ACC112 (cell line): Measurements from ENCODE around the gene PROK1.

Experiments used
- H2AFZ ChIP-seq: fragments of 200-600 bp; sonication (generic); one replicate; pipeline ENCODE4 v1.6.0; 2017; ENCODE audit warnings: antibody characterized with exemption, low read length; ENCODE audit not compliant: unreplicated experiment
- H3K27ac ChIP-seq: fragments of 200-600 bp; sonication (generic); 2 replicates; pipeline ENCODE4 v1.5.1; 2014; ENCODE audit warnings: low read depth, mild to moderate bottlenecking, antibody characterized with exemption, low read length, moderate library complexity
- H3K27me3 ChIP-seq: fragments of 200-600 bp; sonication (generic); 2 replicates; pipeline ENCODE4 v1.6.1; 2014; ENCODE audit warnings: mild to moderate bottlenecking, antibody characterized with exemption, low read length, moderate library complexity, mixed read lengths; ENCODE audit not compliant: insufficient read depth
- H3K36me3 ChIP-seq: fragments of 200-600 bp; sonication (generic); 2 replicates; pipeline ENCODE4 v1.6.1; 2016; ENCODE audit warnings: mild to moderate bottlenecking, antibody characterized with exemption, low read length, moderate library complexity, mixed read lengths; ENCODE audit not compliant: insufficient read depth
- H3K4me1 ChIP-seq: fragments of 200-600 bp; sonication (generic); one replicate; pipeline ENCODE4 v1.6.1; 2016; ENCODE audit warnings: low read length, mixed read lengths; ENCODE audit not compliant: insufficient read depth, unreplicated experiment, control insufficient read depth
- H3K4me3 ChIP-seq: fragments of 200-600 bp; sonication (generic); 2 replicates; pipeline ENCODE4 v1.5.1; 2014; ENCODE audit warnings: mild to moderate bottlenecking, low read depth, low read length
- H3K79me2 ChIP-seq: fragments of 200-600 bp; sonication (generic); one replicate; pipeline ENCODE4 v1.6.0; 2016; ENCODE audit warnings: low read length; ENCODE audit not compliant: control insufficient read depth, unreplicated experiment, insufficient read depth

Gene PROK1

GRCh38 chr1:110488867-110489266, 37.9 kb downstream of the PROK1 start:
- Histone ChIP-seq H3K27ac (no peak overlapping the region), H3K27me3 (peaks cover 4% of the 10 kb centered on the region; the same call in 1 of the 2 replicates), H3K36me3 (no peaks in the 10 kb centered on the region), H3K4me3 (no peak overlapping the region), H2AFZ (no peak overlapping the region), H3K4me1 (peaks cover 7% of the 10 kb centered on the region), H3K79me2 (no peaks in the 10 kb centered on the region)

- Histone ChIP-seq H3K79me2 (no peaks in the 10 kb centered on the region), H2AFZ (no peak overlapping the region), H3K27me3 (peaks cover under 1% of the 10 kb centered on the region; the same call in 1 of the 2 replicates), H3K27ac (no peak overlapping the region), H3K36me3 (no peaks in the 10 kb centered on the region), H3K4me3 (no peak overlapping the region), H3K4me1 (peaks cover 7% of the 10 kb centered on the region)
Measured at GRCh38 chr1:110489406-110489805, 38.5 kb downstream of the PROK1 start.

- Histone ChIP-seq H3K79me2 (no peaks in the 10 kb centered on the region), H3K36me3 (no peaks in the 10 kb centered on the region), H3K27me3 (no peaks in the 10 kb centered on the region), H3K27ac (no peak overlapping the region), H3K4me3 (no peak overlapping the region), H3K4me1 (peaks cover 7% of the 10 kb centered on the region), H2AFZ (no peak overlapping the region)
Measured at GRCh38 chr1:110489973-110490542, 39.1 kb downstream of the PROK1 start.

DNA sequence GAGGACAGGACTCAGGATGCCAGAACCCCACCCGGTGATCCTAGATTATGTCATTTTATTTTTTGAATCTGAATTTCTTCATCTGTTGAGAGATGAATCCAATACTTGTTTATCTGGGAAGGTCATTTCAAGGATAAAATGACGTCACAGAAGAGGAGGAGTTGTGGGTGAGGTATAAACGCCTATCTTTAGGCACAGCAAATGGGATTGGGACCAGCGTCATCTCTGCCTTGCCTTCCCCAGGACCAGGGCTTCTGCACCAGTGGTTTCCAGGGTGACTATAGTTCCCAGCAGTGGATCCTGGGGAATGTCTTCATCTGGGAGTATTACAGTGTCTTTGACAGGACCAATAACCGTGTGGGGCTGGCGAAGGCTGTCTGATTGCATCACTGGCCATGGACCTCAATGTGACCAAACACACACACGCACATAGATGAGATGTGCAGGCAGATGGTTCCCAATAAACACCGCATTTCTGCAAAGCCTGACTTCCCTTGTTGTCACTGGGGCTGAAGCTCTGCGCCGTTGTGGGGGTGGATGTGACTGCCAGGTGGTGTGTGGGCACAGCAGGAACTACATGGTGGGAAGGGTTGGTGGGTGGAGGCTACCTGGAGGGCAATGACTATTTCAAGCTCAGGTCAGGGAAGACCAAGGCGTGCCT, 40.0 kb downstream of the PROK1 start:
- no peak overlapping the region for H3K4me3 ChIP-seq

GRCh38 chr1:110492573-110492972, 41.6 kb downstream of the PROK1 start:
- no peaks in the 10 kb centered on the region for H3K36me3 ChIP-seq
- no peaks in the 10 kb centered on the region for H3K27me3 ChIP-seq
- peaks cover 4% of the 10 kb centered on the region for H3K4me1 ChIP-seq
- no peak overlapping the region for H3K4me3 ChIP-seq
- no peak overlapping the region for H2AFZ ChIP-seq
- no peak overlapping the region for H3K27ac ChIP-seq
- no peaks in the 10 kb centered on the region for H3K79me2 ChIP-seq

More for the DNA sequence above, 40.0 kb downstream of the PROK1 start:
- Histone ChIP-seq H3K27ac (no peak overlapping the region), H2AFZ (no peak overlapping the region), H3K79me2 (no peaks in the 10 kb centered on the region), H3K27me3 (no peaks in the 10 kb centered on the region), H3K36me3 (no peaks in the 10 kb centered on the region), H3K4me1 (peaks cover 7% of the 10 kb centered on the region)

GRCh38 chr1:110493059-110493699, 42.2 kb downstream of the PROK1 start:
- Histone ChIP-seq H3K79me2 (no peaks in the 10 kb centered on the region), H3K27ac (no peak overlapping the region), H3K27me3 (no peaks in the 10 kb centered on the region), H3K4me3 (no peak overlapping the region), H3K36me3 (no peaks in the 10 kb centered on the region), H3K4me1 (no peaks in the 10 kb centered on the region), H2AFZ (no peak overlapping the region)

- H2AFZ ChIP-seq = no peak overlapping the region
- no peaks in the 10 kb centered on the region for H3K4me1 ChIP-seq
- no peaks in the 10 kb centered on the region for H3K27me3 ChIP-seq
- no peak overlapping the region for H3K4me3 ChIP-seq
- H3K79me2 ChIP-seq = no peaks in the 10 kb centered on the region
- no peaks in the 10 kb centered on the region for H3K36me3 ChIP-seq
- H3K27ac ChIP-seq = no peak overlapping the region
Measured at GRCh38 chr1:110494036-110494435, 43.1 kb downstream of the PROK1 start.

- H2AFZ ChIP-seq = no peak overlapping the region
- no peak overlapping the region for H3K4me3 ChIP-seq
- no peaks in the 10 kb centered on the region for H3K79me2 ChIP-seq
- peaks cover 3% of the 10 kb centered on the region; the same call in 1 of the 2 replicates for H3K27me3 ChIP-seq
- H3K36me3 ChIP-seq = no peaks in the 10 kb centered on the region
- no peak overlapping the region for H3K27ac ChIP-seq
- H3K4me1 ChIP-seq = no peaks in the 10 kb centered on the region
Measured at GRCh38 chr1:110494522-110495406, 43.8 kb downstream of the PROK1 start.

DNA sequence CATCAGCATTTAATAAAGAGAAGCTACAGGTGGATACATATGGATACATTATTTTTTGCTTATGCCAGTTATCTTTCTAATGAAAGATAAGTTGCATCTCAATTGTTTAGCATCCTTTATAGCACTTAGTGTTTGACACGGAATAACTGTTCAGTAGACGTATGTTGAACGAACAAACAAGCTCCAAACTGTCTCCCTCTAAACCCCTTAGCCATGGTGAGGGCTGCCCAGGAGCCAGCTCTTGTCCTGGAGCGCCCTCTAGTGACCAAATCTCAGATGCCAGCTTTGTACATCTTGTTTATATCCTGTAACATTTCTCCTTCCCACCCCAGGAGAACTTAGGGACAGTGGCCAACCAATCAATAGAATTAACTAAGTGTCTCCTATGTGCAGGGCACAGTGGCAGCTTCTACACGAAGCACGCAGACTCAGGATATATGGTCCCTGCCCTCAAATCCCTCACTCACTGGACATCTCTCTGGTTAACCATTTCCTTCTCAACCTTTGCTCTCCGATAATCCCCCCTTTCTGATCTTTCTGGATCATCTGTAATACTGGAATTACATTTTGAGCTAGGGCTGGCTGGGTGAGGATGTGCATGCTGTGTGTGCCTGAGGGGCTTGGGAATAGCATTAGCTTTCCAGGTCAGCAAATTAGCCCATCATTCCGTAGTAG, 45.1 kb downstream of the PROK1 start:
- H3K4me3 ChIP-seq = no peak overlapping the region
- H3K79me2 ChIP-seq = no peaks in the 10 kb centered on the region
- H3K36me3 ChIP-seq = no peaks in the 10 kb centered on the region
- no peaks in the 10 kb centered on the region for H3K4me1 ChIP-seq
- H3K27me3 ChIP-seq = peaks cover 14% of the 10 kb centered on the region; the same call in 1 of the 2 replicates
- no peak overlapping the region for H3K27ac ChIP-seq
- no peak overlapping the region for H2AFZ ChIP-seq

DNA sequence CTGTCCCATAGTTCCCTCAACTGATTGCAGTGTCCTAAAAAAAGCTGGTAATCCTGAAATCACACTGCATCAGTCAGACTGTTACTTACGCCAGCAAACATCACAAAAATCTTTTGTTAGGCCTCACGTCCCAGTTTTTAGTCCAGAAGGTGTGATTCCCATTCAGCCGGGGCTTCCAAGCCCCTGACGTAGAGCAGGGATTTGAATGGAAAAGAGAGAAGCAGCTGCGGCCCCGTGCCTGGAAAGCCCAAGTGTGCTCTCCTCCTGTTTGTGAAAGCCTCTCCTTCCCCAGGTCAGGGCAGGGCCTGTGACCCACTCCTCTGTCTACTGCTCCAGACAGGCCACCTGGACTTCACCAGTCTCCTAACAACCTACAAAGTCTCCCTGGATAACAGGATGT, 47.3 kb downstream of the PROK1 start:
- H3K4me1 ChIP-seq = no peaks in the 10 kb centered on the region
- no peak overlapping the region for H2AFZ ChIP-seq
- peaks cover 30% of the 10 kb centered on the region for H3K27me3 ChIP-seq
- H3K79me2 ChIP-seq = no peaks in the 10 kb centered on the region
- H3K36me3 ChIP-seq = no peaks in the 10 kb centered on the region
- H3K4me3 ChIP-seq = no peak overlapping the region
- H3K27ac ChIP-seq = no peak overlapping the region
